ENCODE results near the gene FAT4. TPM values are rescaled to one million over a fixed set of nuclear protein-coding genes. Genes with fewer than 3 reads are reported as not detected.

Gene FAT4
- total RNA-seq, 4 donors from 2014 or later: 12.6 to 112 (median 20.4) TPM

DNA sequence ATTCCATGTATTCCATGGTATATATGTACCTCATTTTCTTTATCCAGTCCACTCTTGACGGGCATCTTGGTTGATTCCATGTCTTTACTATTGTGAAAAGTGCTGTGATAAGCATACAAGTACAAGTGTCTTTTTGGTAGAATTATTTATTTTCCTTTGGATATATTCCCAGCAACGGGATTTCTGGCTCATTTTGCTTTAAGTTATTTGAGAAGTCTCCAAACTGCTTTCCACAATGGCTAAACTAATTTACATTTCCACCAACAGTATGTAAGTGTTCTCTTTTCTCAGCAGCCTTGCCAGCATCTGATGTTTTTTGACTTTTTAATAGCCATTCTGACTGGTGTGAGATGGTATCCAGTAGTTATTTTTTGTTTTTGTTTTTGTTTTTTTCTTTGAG lies 17.6 kb upstream of the FAT4 start:
- intact Hi-C loops (cut with DNase I; ENCODE audit: low total_unique reads): no loop called here
- TF ChIP-seq, protein P1, sequence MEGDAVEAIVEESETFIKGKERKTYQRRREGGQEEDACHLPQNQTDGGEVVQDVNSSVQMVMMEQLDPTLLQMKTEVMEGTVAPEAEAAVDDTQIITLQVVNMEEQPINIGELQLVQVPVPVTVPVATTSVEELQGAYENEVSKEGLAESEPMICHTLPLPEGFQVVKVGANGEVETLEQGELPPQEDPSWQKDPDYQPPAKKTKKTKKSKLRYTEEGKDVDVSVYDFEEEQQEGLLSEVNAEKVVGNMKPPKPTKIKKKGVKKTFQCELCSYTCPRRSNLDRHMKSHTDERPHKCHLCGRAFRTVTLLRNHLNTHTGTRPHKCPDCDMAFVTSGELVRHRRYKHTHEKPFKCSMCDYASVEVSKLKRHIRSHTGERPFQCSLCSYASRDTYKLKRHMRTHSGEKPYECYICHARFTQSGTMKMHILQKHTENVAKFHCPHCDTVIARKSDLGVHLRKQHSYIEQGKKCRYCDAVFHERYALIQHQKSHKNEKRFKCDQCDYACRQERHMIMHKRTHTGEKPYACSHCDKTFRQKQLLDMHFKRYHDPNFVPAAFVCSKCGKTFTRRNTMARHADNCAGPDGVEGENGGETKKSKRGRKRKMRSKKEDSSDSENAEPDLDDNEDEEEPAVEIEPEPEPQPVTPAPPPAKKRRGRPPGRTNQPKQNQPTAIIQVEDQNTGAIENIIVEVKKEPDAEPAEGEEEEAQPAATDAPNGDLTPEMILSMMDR (IDR thresholded peaks at IDR 0.05): no peak
- TF ChIP-seq POLR2A (IDR thresholded peaks at IDR 0.05): no peak

DNA sequence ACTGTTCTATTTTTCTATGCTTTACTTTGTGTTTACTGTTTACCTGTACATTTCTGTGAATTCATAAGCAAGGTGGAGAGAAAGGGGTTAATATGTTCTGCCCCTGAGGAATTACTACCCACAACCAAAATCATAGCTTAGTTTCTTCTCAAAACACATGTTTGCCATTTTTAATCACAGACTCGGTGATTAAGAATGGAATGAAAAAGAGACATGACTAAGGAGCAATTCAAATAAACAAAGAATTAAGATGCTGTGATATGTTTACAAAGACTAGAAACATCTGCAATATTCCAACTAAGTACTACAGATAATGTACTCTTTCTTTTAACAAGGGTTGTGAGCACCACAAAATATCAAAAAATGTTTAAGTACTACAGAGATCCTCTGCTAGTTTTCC lies 11.7 kb upstream of the FAT4 start:
- intact Hi-C loops (cut with DNase I; ENCODE audit: low total_unique reads): no loop called here
- H3K9me3 ChIP-seq: no peaks in the 10 kb centered on the region
- H3K36me3 ChIP-seq: no peaks in the 10 kb centered on the region
- H3K27me3 ChIP-seq: no peaks in the 10 kb centered on the region
- TF ChIP-seq, protein P1 (IDR thresholded peaks at IDR 0.05): no peak
- no peak for TF ChIP-seq POLR2A (IDR thresholded peaks at IDR 0.05)
- H3K27ac ChIP-seq: no peak overlapping the region
- no peaks in the 10 kb centered on the region for H3K4me1 ChIP-seq
- no peak overlapping the region for H3K4me3 ChIP-seq
- no peak for DNase-seq

More for the DNA sequence above, 17.6 kb upstream of the FAT4 start:
- DNase-seq: no peak
- no peak overlapping the region for H3K4me3 ChIP-seq
- H3K9me3 ChIP-seq: no peaks in the 10 kb centered on the region
- H3K4me1 ChIP-seq: no peaks in the 10 kb centered on the region
- no peaks in the 10 kb centered on the region for H3K36me3 ChIP-seq
- no peak overlapping the region for H3K27ac ChIP-seq
- H3K27me3 ChIP-seq: no peaks in the 10 kb centered on the region

DNA sequence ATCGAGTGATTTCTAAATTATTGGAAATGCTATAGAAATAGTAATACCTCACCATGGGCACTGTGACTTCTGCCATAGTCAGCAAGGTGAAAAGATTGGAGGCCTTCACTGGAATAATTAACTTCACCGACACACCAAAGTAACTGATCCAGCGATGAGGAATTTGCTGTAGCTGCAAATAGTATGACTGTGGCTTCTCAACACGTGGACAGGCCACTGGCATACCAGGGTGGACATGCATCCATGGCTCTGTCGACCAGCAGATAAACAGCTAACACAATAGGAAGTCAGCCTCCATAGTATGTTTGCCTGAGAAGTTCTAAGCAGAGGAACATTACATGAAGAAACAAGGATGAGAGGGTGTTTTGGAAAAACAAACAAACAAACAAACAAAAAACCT lies 10.9 kb upstream of the FAT4 start:
- intact Hi-C loops (cut with DNase I; ENCODE audit: low total_unique reads): no loop called here
- no peaks in the 10 kb centered on the region for H3K27me3 ChIP-seq
- H3K4me1 ChIP-seq: no peaks in the 10 kb centered on the region
- no peak for TF ChIP-seq POLR2A (IDR thresholded peaks at IDR 0.05)
- TF ChIP-seq, protein P1 (IDR thresholded peaks at IDR 0.05): no peak
- no peaks in the 10 kb centered on the region for H3K9me3 ChIP-seq
- no peak for DNase-seq
- H3K27ac ChIP-seq: no peak overlapping the region
- H3K36me3 ChIP-seq: no peaks in the 10 kb centered on the region
- no peak overlapping the region for H3K4me3 ChIP-seq

DNA sequence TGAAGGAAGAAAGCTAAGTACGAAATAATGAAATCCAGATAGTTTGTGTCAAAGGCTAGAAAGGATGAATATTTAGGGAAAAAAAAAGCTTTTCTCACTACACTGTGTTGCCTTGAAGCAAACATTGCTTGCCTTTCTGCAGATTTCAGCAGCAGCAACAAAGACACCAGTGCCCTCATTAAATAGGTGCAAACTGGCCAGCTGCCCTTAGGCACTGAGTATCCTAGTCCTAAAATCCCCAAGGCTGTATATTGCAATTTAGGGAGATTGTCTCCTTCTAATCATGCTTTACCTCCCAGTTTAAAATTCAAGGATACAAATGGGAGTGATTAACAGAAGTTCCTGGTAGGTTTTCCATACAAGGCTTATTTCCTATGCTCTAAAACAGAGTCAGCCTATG lies 8.6 kb upstream of the FAT4 start:
- intact Hi-C loops (cut with DNase I; ENCODE audit: low total_unique reads): no loop called here
- no peaks in the 10 kb centered on the region for H3K27me3 ChIP-seq
- H3K36me3 ChIP-seq: no peaks in the 10 kb centered on the region
- no peak overlapping the region for H3K27ac ChIP-seq
- no peaks in the 10 kb centered on the region for H3K9me3 ChIP-seq
- H3K4me1 ChIP-seq: no peaks in the 10 kb centered on the region
- TF ChIP-seq POLR2A (IDR thresholded peaks at IDR 0.05): no peak
- TF ChIP-seq, protein P1 (IDR thresholded peaks at IDR 0.05): no peak
- DNase-seq: no peak
- no peak overlapping the region for H3K4me3 ChIP-seq

DNA sequence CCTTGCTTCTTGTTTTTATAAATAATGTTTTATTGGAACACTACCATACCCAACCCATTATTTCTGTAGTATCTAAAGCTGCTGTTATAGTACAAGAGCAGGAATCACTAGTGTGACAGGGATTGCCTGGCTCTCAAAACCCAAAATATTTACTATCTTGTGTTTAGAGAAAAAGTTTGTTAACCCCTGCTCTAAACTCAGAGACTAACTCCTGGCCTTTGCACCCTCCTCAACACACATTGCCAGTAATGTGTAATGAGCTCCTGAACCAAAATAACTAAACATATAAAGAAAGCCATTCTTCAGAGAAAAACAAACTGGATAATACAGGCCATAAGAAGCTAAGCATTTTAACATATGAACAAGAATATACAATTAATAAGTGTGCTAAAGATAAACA lies 8.2 kb upstream of the FAT4 start:
- Histone ChIP-seq H3K9me3 (no peaks in the 10 kb centered on the region), H3K36me3 (no peaks in the 10 kb centered on the region), H3K4me1 (no peaks in the 10 kb centered on the region), H3K4me3 (no peak overlapping the region), H3K27me3 (no peaks in the 10 kb centered on the region), H3K27ac (no peak overlapping the region)
- intact Hi-C loops (cut with DNase I; ENCODE audit: low total_unique reads): no loop called here
- DNase-seq: no peak
- no peak for TF ChIP-seq POLR2A (IDR thresholded peaks at IDR 0.05)
- TF ChIP-seq, protein P1 (IDR thresholded peaks at IDR 0.05): no peak
